MCF 10A (cell line): ENCODE results near the gene NTPCR. TPM values are rescaled to one million over a fixed set of nuclear protein-coding genes. Genes with fewer than 3 reads are reported as not detected.

Source experiments
- BruUV-seq: library from RNA; stranded (reverse); fragments of 400-500 nt; replicated peaks from 2 replicates; lab custom pipeline; 2021; lab: Mats Ljungman, UMichigan
- CTCF ChIA-PET: fragments of 300-600 bp; sonication (Branson Sonifier 250); formaldehyde crosslinking; extraction: SDS; loops from one replicate; lab custom pipeline; 2021; ENCODE audit warnings: antibody characterized with exemption, inconsistent platforms; lab: Yijun Ruan, JAX
- POLR2A ChIA-PET: fragments of 300-600, 350-650 bp; sonication (Branson Sonifier 250); formaldehyde crosslinking; extraction: SDS; loops from one replicate; lab custom pipeline; 2020; ENCODE audit warnings: antibody characterized with exemption, inconsistent platforms; lab: Yijun Ruan, JAX
- DNase-seq: peaks from one replicate; pipeline ENCODE4 v3.0.0-alpha.2; 2018; ENCODE audit not compliant: unreplicated experiment
- H3K27ac Mint-ChIP-seq: one replicate; pipeline ENCODE4 v1.8.0; 2022; ENCODE audit warnings: mild to moderate bottlenecking, low read depth, mixed read lengths; ENCODE audit not compliant: unreplicated experiment
- H3K27me3 Mint-ChIP-seq: one replicate; pipeline ENCODE4 v1.8.0; 2022; ENCODE audit warnings: mixed read lengths; ENCODE audit not compliant: insufficient read depth, unreplicated experiment
- H3K36me3 Mint-ChIP-seq: one replicate; pipeline ENCODE4 v1.8.0; 2022; ENCODE audit warnings: mild to moderate bottlenecking, moderate library complexity, mixed read lengths; ENCODE audit not compliant: insufficient read depth, unreplicated experiment
- H3K4me1 Mint-ChIP-seq: one replicate; pipeline ENCODE4 v1.8.0; 2022; ENCODE audit warnings: mixed read lengths; ENCODE audit not compliant: insufficient read depth, unreplicated experiment
- H3K4me3 Mint-ChIP-seq: one replicate; pipeline ENCODE4 v1.8.0; 2022; ENCODE audit warnings: mild to moderate bottlenecking, moderate library complexity, mixed read lengths; ENCODE audit not compliant: unreplicated experiment
- H3K9me3 Mint-ChIP-seq: one replicate; pipeline ENCODE4 v1.8.0; 2022; ENCODE audit warnings: mixed read lengths; ENCODE audit not compliant: unreplicated experiment
- CTCF ChIP-seq: fragments of 200-600 bp; IDR thresholded peaks from one replicate; pipeline ENCODE4 v1.8.0; 2022; ENCODE audit warnings: antibody characterized with exemption, mild to moderate bottlenecking; ENCODE audit not compliant: unreplicated experiment
- intact Hi-C: fragments of 100-400 bp; cut with micrococcal nuclease; formaldehyde crosslinking; loops from 2 replicates; pipeline ENCODE4 v1.14.1; 2022
- total RNA-seq: library from RNA; stranded (reverse); gene quantifications from 2 replicates; pipeline ENCODE4 v1.2.3, GENCODE V29; 2022

Gene NTPCR
- total RNA-seq, 1 experiment from 2014 or later = 129 TPM

GRCh38 chr1:233016798-233017197 lies 66.4 kb downstream of the NTPCR start:
- Mint-ChIP-seq H3K27me3 (no peaks in the 10 kb centered on the region), H3K4me1 (no peaks in the 10 kb centered on the region), H3K27ac (no peak overlapping the region), H3K9me3 (no peaks in the 10 kb centered on the region), H3K36me3 (peaks cover 44% of the 10 kb centered on the region), H3K4me3 (no peak overlapping the region)
- BruUV-seq = no TSS peak
- ChIA-PET CTCF (interaction anchor here (0.5 to 1.1 kb wide), 2 partner anchors 12 to 1151 kb away, joined by 3 to 4 read pairs; no protein-coding TSS in a partner anchor), POLR2A (interaction anchor here (0.7 to 1.3 kb wide), 2 partner anchors 9 to 26 kb away, joined by 3 read pairs; no protein-coding TSS in a partner anchor)
- intact Hi-C loops = no loop called here
- no peak for DNase-seq
- no peak for TF ChIP-seq CTCF

DNA sequence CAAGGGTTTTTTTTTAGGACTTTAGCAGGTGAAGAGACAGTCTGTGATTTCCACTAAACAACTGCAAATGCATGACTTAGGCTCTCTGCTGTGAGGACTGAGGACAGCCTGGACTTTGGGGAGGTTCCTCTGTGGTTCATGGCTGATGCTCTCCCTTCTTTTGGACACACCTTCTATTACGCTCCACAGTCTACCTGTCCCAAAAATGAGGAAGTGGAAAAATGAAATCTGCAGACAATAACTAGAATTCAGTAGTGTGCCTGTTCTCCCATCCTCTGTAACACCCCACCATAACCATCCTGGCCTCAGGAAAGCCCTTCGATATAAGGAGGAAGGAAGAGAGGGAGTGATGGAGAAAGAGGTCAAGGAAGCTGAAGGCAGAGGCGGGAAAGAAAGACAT lies 68.7 kb downstream of the NTPCR start:
- intact Hi-C loops = no loop called here
- peaks cover 27% of the 10 kb centered on the region for H3K36me3 Mint-ChIP-seq
- no peaks in the 10 kb centered on the region for H3K4me1 Mint-ChIP-seq
- no peak overlapping the region for H3K27ac Mint-ChIP-seq
- ChIA-PET POLR2A (no interaction called here), CTCF (interaction anchor here (0.6 kb wide), 1 partner anchor 9 kb away, joined by 3 read pairs; no protein-coding TSS in a partner anchor)
- H3K27me3 Mint-ChIP-seq = no peaks in the 10 kb centered on the region
- no peaks in the 10 kb centered on the region for H3K9me3 Mint-ChIP-seq
- no peak for TF ChIP-seq CTCF
- no peak overlapping the region for H3K4me3 Mint-ChIP-seq
- no peak for DNase-seq
- BruUV-seq = no TSS peak

GRCh38 chr1:233019778-233020325 lies 69.4 kb downstream of the NTPCR start:
- no peak for DNase-seq
- H3K4me1 Mint-ChIP-seq = no peaks in the 10 kb centered on the region
- intact Hi-C loops = no loop called here
- no peak overlapping the region for H3K4me3 Mint-ChIP-seq
- TF ChIP-seq CTCF = no peak
- ChIA-PET POLR2A (interaction anchor here (0.7 to 2.2 kb wide), 2 partner anchors 9 kb away, joined by 5 to 6 read pairs; no protein-coding TSS in a partner anchor), CTCF (no interaction called here)
- no peaks in the 10 kb centered on the region for H3K27me3 Mint-ChIP-seq
- no peak overlapping the region for H3K27ac Mint-ChIP-seq
- peaks cover 28% of the 10 kb centered on the region for H3K36me3 Mint-ChIP-seq
- no peaks in the 10 kb centered on the region for H3K9me3 Mint-ChIP-seq
- no TSS peak for BruUV-seq

DNA sequence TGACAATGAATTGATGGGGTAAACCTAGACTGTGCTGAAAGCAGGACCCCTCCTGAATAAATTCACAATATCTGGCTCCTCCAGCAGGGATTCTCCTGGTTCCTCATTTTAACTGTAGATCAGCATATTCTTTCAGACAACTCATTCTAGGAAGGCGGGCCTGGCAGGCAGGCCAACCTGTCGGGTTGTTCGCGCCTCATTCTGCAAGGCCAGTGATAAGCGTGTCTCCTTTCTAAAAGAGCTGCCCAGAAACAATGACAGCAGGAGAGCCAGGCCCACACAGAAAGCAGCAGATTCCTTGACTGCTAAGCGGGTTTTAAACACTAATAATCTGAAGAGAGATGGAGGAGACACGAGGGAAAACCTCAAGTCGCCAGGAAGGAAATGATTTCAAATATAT lies 70.0 kb downstream of the NTPCR start:
- ChIA-PET CTCF (no interaction called here), POLR2A (interaction anchor here (2.2 kb wide), 1 partner anchor 10 kb away, joined by 6 read pairs; no protein-coding TSS in a partner anchor)
- Mint-ChIP-seq H3K4me3 (no peak overlapping the region), H3K4me1 (no peaks in the 10 kb centered on the region), H3K9me3 (no peaks in the 10 kb centered on the region), H3K36me3 (peaks cover 23% of the 10 kb centered on the region), H3K27me3 (no peaks in the 10 kb centered on the region), H3K27ac (no peak overlapping the region)
- intact Hi-C loops = no loop called here
- BruUV-seq = no TSS peak
- no peak for TF ChIP-seq CTCF
- DNase-seq = no peak
